Glutamatergic neuron (in vitro differentiated cells): ENCODE results near the gene GNB3. TPM values are rescaled to one million over a fixed set of nuclear protein-coding genes. Genes with fewer than 3 reads are reported as not detected.

Experiments
- DNase-seq: peaks from one replicate; pipeline ENCODE4 v3.0.0; 2022
- H3K27ac Mint-ChIP-seq: one replicate; pipeline ENCODE4 v1.8.0; 2020; ENCODE audit warnings: mild to moderate bottlenecking, mixed read lengths, inconsistent platforms; ENCODE audit not compliant: unreplicated experiment
- H3K27me3 Mint-ChIP-seq: one replicate; pipeline ENCODE4 v1.8.0; 2020; ENCODE audit warnings: mild to moderate bottlenecking, moderate library complexity, mixed read lengths, inconsistent platforms; ENCODE audit not compliant: unreplicated experiment
- H3K36me3 Mint-ChIP-seq: one replicate; pipeline ENCODE4 v1.8.0; 2020; ENCODE audit warnings: mild to moderate bottlenecking, mixed read lengths, inconsistent platforms; ENCODE audit not compliant: unreplicated experiment
- H3K4me1 Mint-ChIP-seq: one replicate; pipeline ENCODE4 v1.8.0; 2020; ENCODE audit warnings: mild to moderate bottlenecking, low read depth, mixed read lengths, inconsistent platforms; ENCODE audit not compliant: unreplicated experiment
- H3K4me3 Mint-ChIP-seq: one replicate; pipeline ENCODE4 v1.8.0; 2020; ENCODE audit warnings: mild to moderate bottlenecking, mixed read lengths, inconsistent platforms; ENCODE audit not compliant: unreplicated experiment
- H3K9me3 Mint-ChIP-seq: one replicate; pipeline ENCODE4 v1.8.0; 2020; ENCODE audit warnings: mild to moderate bottlenecking, moderate library complexity, mixed read lengths, inconsistent platforms; ENCODE audit not compliant: unreplicated experiment
- CTCF ChIP-seq: fragments of 200-600 bp; sonication (generic); IDR thresholded peaks from one replicate; pipeline ENCODE4 v1.5.0; 2021; ENCODE audit not compliant: partially characterized antibody, unreplicated experiment
- total RNA-seq: library from RNA; stranded (reverse); fragmentation: NEBNext Ultra II Directional; extraction: Animal tissue kit (Norgen Biotek cat#: 25700); gene quantifications from one replicate; pipeline ENCODE4 v1.2.1, GENCODE V29; 2021; ENCODE audit not compliant: unreplicated experiment

GNB3 gene
- total RNA-seq, 1 donor from 2014 or later: 45.7 TPM

- no peak for TF ChIP-seq CTCF
- DNase-seq: no peak
- Mint-ChIP-seq H3K4me1 (peaks cover 4% of the 10 kb centered on the region), H3K9me3 (peaks cover 6% of the 10 kb centered on the region), H3K27ac (no peak overlapping the region), H3K36me3 (peaks cover 4% of the 10 kb centered on the region), H3K4me3 (no peak overlapping the region), H3K27me3 (peaks cover 5% of the 10 kb centered on the region)
Measured at GRCh38 chr12:6858799-6859198, 18.1 kb downstream of the GNB3 start.

GRCh38 chr12:6860116-6860515 lies 19.4 kb downstream of the GNB3 start:
- Mint-ChIP-seq H3K36me3 (peaks cover 4% of the 10 kb centered on the region), H3K27ac (no peak overlapping the region), H3K4me3 (no peak overlapping the region), H3K9me3 (peaks cover 8% of the 10 kb centered on the region), H3K4me1 (no peaks in the 10 kb centered on the region), H3K27me3 (peaks cover 5% of the 10 kb centered on the region)
- DNase-seq: no peak
- no peak for TF ChIP-seq CTCF

DNA sequence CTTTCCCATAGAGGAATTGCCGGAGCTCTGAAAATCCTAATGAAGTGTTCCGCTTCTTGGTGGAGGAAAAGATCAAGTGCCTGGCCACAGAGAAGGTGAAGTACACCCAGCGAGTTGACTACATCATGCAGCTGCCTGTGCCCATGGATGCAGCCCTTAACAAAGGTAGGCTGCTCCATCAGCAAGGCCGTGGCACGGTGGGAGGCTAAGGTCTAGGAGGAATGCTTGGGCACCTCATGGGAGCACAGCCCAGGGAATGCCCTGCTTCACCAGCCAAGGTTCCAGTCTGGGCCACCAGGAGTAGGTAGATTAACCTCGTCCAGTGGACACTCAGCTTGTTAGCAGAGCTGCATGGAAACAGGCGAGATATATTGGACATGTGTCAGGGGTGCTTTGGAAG lies 20.2 kb downstream of the GNB3 start:
- Mint-ChIP-seq H3K36me3 (peaks cover 4% of the 10 kb centered on the region), H3K27ac (no peak overlapping the region), H3K9me3 (peaks cover 11% of the 10 kb centered on the region), H3K27me3 (peaks cover 5% of the 10 kb centered on the region), H3K4me3 (peak overlapping the region; percentile 26), H3K4me1 (no peaks in the 10 kb centered on the region)
- DNase-seq: no peak
- TF ChIP-seq CTCF: no peak

- Mint-ChIP-seq H3K9me3 (peaks cover 11% of the 10 kb centered on the region), H3K27ac (no peak overlapping the region), H3K27me3 (peaks cover 5% of the 10 kb centered on the region), H3K36me3 (peaks cover 4% of the 10 kb centered on the region), H3K4me3 (peak overlapping the region; percentile 26), H3K4me1 (peaks cover 2% of the 10 kb centered on the region)
- TF ChIP-seq CTCF: no peak
- DNase-seq: no peak
Measured at GRCh38 chr12:6861391-6861790, 20.7 kb downstream of the GNB3 start.

DNA sequence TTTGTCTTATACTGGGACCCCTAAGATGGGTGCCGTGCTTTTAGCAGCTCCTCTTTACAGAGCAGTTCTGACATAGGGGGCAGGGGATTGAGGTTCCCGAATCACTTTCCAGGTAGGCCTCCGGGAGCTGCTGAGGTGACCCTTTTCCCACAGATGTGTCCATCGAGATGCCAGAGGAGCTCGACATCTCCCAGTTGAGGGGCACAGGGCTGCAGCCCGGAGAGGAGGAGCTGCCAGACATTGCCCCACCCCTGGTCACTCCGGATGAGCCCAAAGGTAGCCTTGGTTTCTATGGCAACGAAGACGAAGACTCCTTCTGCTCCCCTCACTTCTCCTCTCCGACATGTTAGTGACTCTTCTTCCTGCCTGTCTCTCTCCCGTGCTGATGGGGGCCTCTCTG lies 22.3 kb downstream of the GNB3 start:
- Mint-ChIP-seq H3K27me3 (peaks cover 9% of the 10 kb centered on the region), H3K36me3 (peaks cover 4% of the 10 kb centered on the region), H3K4me3 (no peak overlapping the region), H3K4me1 (peaks cover 5% of the 10 kb centered on the region), H3K9me3 (peaks cover 9% of the 10 kb centered on the region), H3K27ac (no peak overlapping the region)
- no peak for DNase-seq
- TF ChIP-seq CTCF: no peak
